ENCODE measurements around the gene FRS2.

DNA sequence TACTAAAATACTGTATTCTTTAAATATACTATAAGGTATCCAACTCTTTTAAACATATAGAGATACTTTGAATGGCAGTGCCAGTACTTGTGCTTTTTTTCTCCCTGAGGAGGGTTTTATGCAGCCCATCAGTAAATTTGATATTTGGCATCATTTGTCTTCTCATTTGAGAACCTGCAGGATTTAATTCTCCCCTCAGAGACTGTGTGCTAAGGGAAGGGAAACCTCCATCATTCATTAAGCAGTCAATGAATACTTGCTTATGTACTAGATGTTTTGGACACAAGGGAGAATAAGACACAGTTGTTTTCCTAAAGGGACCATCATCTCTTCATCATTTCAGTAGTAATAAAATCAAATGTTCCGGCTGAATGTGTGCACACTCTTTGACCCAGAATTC lies 40.8 kb downstream of the FRS2 start:
- TF ChIP-seq, protein P1, sequence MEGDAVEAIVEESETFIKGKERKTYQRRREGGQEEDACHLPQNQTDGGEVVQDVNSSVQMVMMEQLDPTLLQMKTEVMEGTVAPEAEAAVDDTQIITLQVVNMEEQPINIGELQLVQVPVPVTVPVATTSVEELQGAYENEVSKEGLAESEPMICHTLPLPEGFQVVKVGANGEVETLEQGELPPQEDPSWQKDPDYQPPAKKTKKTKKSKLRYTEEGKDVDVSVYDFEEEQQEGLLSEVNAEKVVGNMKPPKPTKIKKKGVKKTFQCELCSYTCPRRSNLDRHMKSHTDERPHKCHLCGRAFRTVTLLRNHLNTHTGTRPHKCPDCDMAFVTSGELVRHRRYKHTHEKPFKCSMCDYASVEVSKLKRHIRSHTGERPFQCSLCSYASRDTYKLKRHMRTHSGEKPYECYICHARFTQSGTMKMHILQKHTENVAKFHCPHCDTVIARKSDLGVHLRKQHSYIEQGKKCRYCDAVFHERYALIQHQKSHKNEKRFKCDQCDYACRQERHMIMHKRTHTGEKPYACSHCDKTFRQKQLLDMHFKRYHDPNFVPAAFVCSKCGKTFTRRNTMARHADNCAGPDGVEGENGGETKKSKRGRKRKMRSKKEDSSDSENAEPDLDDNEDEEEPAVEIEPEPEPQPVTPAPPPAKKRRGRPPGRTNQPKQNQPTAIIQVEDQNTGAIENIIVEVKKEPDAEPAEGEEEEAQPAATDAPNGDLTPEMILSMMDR (IDR thresholded peaks at IDR 0.05; ENCODE audit: low read length) = no peak
- TF ChIP-seq EZH2phosphoT487 (IDR thresholded peaks at IDR 0.05; ENCODE audit: low read length) (no peak), EZH2 (optimal IDR thresholded peaks at IDR 0.05; ENCODE audit: low read depth, low read length) (no peak)

Data from MM.1S (cell line).